H1 (cell line): ENCODE measurements around the gene ADPRHL1. TPM values are rescaled to one million over a fixed set of nuclear protein-coding genes. Genes with fewer than 3 reads are reported as not detected.

Experiments
- CTCF ChIA-PET: fragments of 300-600 bp; sonication (Branson Sonifier 250); formaldehyde crosslinking; loops from one replicate; lab custom pipeline; 2021; ENCODE audit not compliant: partially characterized antibody; lab: Charles Lee
- POLR2A ChIA-PET: fragments of 300-600 bp; sonication (Branson Sonifier 250); formaldehyde crosslinking; loops from one replicate; lab custom pipeline; 2021; ENCODE audit warnings: inconsistent platforms; ENCODE audit not compliant: partially characterized antibody; lab: Charles Lee
- DNase-seq, 2 experiments: peaks; one replicate each; pipeline versions ENCODE4 v3.0.0 to v3.0.0-alpha.2; 2010 to 2022; ENCODE audit warnings: low spot score in 2 of 2, low read depth in 1 of 2, mixed read lengths in 1 of 2
- FAIRE-seq: peaks from 2 replicates; lab custom pipeline; 2011; peaks lifted over from hg19 to GRCh38; lab: Jason Lieb, UNC
- H2AFZ ChIP-seq: 2 replicates; pipeline ENCODE4 v1.8.1; 2012; ENCODE audit warnings: low read length, inconsistent platforms
- H2AK5ac ChIP-seq: 2 replicates; pipeline ENCODE4 v1.6.1; 2013; ENCODE audit warnings: low read depth, low read length
- H2BK120ac ChIP-seq: replicated peaks from 2 replicates; pipeline ENCODE3; 2013; ENCODE audit warnings: low read depth, low read length, inconsistent platforms
- H2BK12ac ChIP-seq: 2 replicates; pipeline ENCODE4 v1.6.1; 2013; ENCODE audit warnings: low read depth, low read length
- H2BK15ac ChIP-seq: 2 replicates; pipeline ENCODE4 v1.6.1; 2013; ENCODE audit warnings: low read length
- H2BK20ac ChIP-seq: 2 replicates; pipeline ENCODE4 v1.6.1; 2013; ENCODE audit warnings: low read length
- H2BK5ac ChIP-seq: 2 replicates; pipeline ENCODE4 v1.6.1; 2013; ENCODE audit warnings: low read depth, low read length
- H3K14ac ChIP-seq: 2 replicates; pipeline ENCODE4 v1.6.1; 2013; ENCODE audit warnings: inconsistent platforms; ENCODE audit not compliant: insufficient read length
- H3K18ac ChIP-seq: 2 replicates; pipeline ENCODE4 v1.6.1; 2013; ENCODE audit warnings: low read length; ENCODE audit errors: extremely low read depth
- H3K23ac ChIP-seq: 2 replicates; pipeline ENCODE4 v1.6.1; 2013; ENCODE audit warnings: inconsistent platforms; ENCODE audit not compliant: insufficient read length
- H3K23me2 ChIP-seq: 2 replicates; pipeline ENCODE4 v1.6.1; 2013; ENCODE audit warnings: low read depth, low read length
- H3K27ac ChIP-seq: 2 replicates; pipeline ENCODE4 v1.6.1; 2011; ENCODE audit warnings: low read depth, low read length, inconsistent platforms
- H3K27me3 ChIP-seq, 4 experiments: replicated peaks in 1 of 4; 1 replicate in 1 of 4; 2 replicates in 3 of 4; pipeline versions ENCODE4 v1.6.1 to v1.8.1; 2011 to 2013; ENCODE audit warnings: low read length in 3 of 4, mild to moderate bottlenecking in 3 of 4, inconsistent platforms in 2 of 4, mixed read lengths in 2 of 4, moderate library complexity in 1 of 4; ENCODE audit not compliant: control insufficient read depth in 3 of 4, insufficient read depth in 3 of 4; ENCODE audit errors: extremely low read depth in 1 of 4
- H3K36me3 ChIP-seq, 4 experiments: 2 replicates each; pipeline versions ENCODE4 v1.6.1 to v1.8.1; 2011 to 2013; ENCODE audit warnings: mild to moderate bottlenecking in 4 of 4, low read length in 3 of 4, moderate library complexity in 2 of 4, control low read depth in 1 of 4, inconsistent platforms in 1 of 4; ENCODE audit not compliant: insufficient read depth in 4 of 4, control insufficient read depth in 2 of 4
- H3K4ac ChIP-seq: replicated peaks from 2 replicates; pipeline ENCODE3; 2013; ENCODE audit warnings: low read length, low read depth, mixed read lengths, inconsistent platforms; ENCODE audit not compliant: insufficient read length
- H3K4me1 ChIP-seq, 4 experiments: replicated peaks in 1 of 4; 1 replicate in 1 of 4; 2 replicates in 3 of 4; pipeline versions ENCODE4 v1.6.1 to v1.8.1; 2011 to 2013; ENCODE audit warnings: low read length in 3 of 4, inconsistent platforms in 2 of 4, mixed read lengths in 1 of 4; ENCODE audit not compliant: insufficient read depth in 4 of 4, control insufficient read depth in 3 of 4
- H3K4me2 ChIP-seq, 2 experiments: 2 replicates each; pipeline versions ENCODE4 v1.6.1 to v1.8.1; 2011 to 2013; ENCODE audit warnings: low read depth in 2 of 2, low read length in 2 of 2, control low read depth in 1 of 2, inconsistent platforms in 1 of 2, mild to moderate bottlenecking in 1 of 2; ENCODE audit not compliant: insufficient read depth in 1 of 2
- H3K4me3 ChIP-seq, 4 experiments: fragments of 200-600, 300-600 bp in 1 of 4; sonication (generic), shearing (Covaris generic), sonication (Bioruptor Twin) in 1 of 4; 2 replicates each; pipeline versions ENCODE4 v1.5.1 to v1.8.1; 2011 to 2016; ENCODE audit warnings: low read length in 4 of 4, low read depth in 3 of 4, control low read depth in 2 of 4, inconsistent platforms in 2 of 4, mild to moderate bottlenecking in 2 of 4, mixed read lengths in 1 of 4, moderate library complexity in 1 of 4; ENCODE audit not compliant: insufficient read depth in 2 of 4; ENCODE audit errors: extremely low read depth in 1 of 4
- H3K56ac ChIP-seq: replicated peaks from 2 replicates; pipeline ENCODE3; 2013; ENCODE audit warnings: low read depth, mild to moderate bottlenecking, mixed read lengths, low read length, inconsistent platforms; ENCODE audit not compliant: insufficient read length
- H3K79me1 ChIP-seq: 2 replicates; pipeline ENCODE4 v1.6.1; 2013; ENCODE audit warnings: low read depth, low read length, control low read depth
- H3K79me2 ChIP-seq, 2 experiments: 2 replicates each; pipeline versions ENCODE4 v1.6.1 to v1.8.1; 2012 to 2013; ENCODE audit warnings: low read length in 2 of 2, mild to moderate bottlenecking in 2 of 2, inconsistent platforms in 1 of 2; ENCODE audit not compliant: insufficient read depth in 2 of 2, control insufficient read depth in 1 of 2
- H3K9ac ChIP-seq, 4 experiments: replicated peaks in 1 of 4; 1 replicate in 1 of 4; 2 replicates in 3 of 4; pipeline versions ENCODE4 v1.6.1 to v1.8.1; 2011 to 2013; ENCODE audit warnings: low read depth in 3 of 4, low read length in 3 of 4, control low read depth in 2 of 4, mild to moderate bottlenecking in 2 of 4, moderate library complexity in 2 of 4, inconsistent platforms in 1 of 4; ENCODE audit errors: extremely low read depth in 1 of 4
- H3K9me3 ChIP-seq, 2 experiments: 2 replicates each; pipeline versions ENCODE4 v1.6.1 to v1.8.1; 2012 to 2013; ENCODE audit warnings: mild to moderate bottlenecking in 2 of 2, moderate library complexity in 2 of 2, control low read depth in 1 of 2, inconsistent platforms in 1 of 2, low read depth in 1 of 2, low read length in 1 of 2, mixed read lengths in 1 of 2; ENCODE audit not compliant: insufficient read depth in 2 of 2
- H4K20me1 ChIP-seq, 2 experiments: replicated peaks in 1 of 2; 2 replicates each; pipeline versions ENCODE3 to v1.8.1; 2011 to 2013; ENCODE audit warnings: inconsistent platforms in 2 of 2, low read length in 2 of 2, mild to moderate bottlenecking in 1 of 2; ENCODE audit not compliant: insufficient read depth in 2 of 2, control insufficient read depth in 1 of 2
- H4K5ac ChIP-seq: 2 replicates; pipeline ENCODE4 v1.6.1; 2013; ENCODE audit warnings: low read length, low read depth, mixed read lengths, inconsistent platforms; ENCODE audit not compliant: insufficient read length
- H4K8ac ChIP-seq: 2 replicates; pipeline ENCODE4 v1.8.0; 2013; ENCODE audit warnings: mild to moderate bottlenecking, moderate library complexity, low read length, inconsistent platforms; ENCODE audit not compliant: insufficient read depth; ENCODE audit errors: extremely low read depth
- H4K91ac ChIP-seq: replicated peaks from 2 replicates; pipeline ENCODE3; 2013; ENCODE audit warnings: low read length, mixed read lengths, inconsistent platforms; ENCODE audit not compliant: insufficient read length
- EGR1 ChIP-seq: IDR thresholded peaks from 2 replicates; pipeline ENCODE4 v1.6.1; 2011; ENCODE audit warnings: low read depth, low read length, borderline replicate concordance
- EP300 ChIP-seq, 2 experiments: IDR thresholded peaks; 1 replicate in 1 of 2; 2 replicates in 1 of 2; pipeline ENCODE4 v1.6.1; 2011 to 2012; ENCODE audit warnings: low read depth in 2 of 2, low read length in 2 of 2, mild to moderate bottlenecking in 2 of 2, borderline replicate concordance in 1 of 2, inconsistent platforms in 1 of 2, moderate library complexity in 1 of 2
- FOSL1 ChIP-seq: IDR thresholded peaks from 2 replicates; pipeline ENCODE4 v1.6.1; 2011; ENCODE audit warnings: mild to moderate bottlenecking, low read depth, low read length, moderate library complexity; ENCODE audit not compliant: insufficient read depth
- HDAC2 ChIP-seq, 2 experiments: fragments of 300-600 bp in 1 of 2; sonication (generic) in 1 of 2; IDR thresholded peaks; 2 replicates each; pipeline ENCODE4 v1.6.1; 2011 to 2012; ENCODE audit warnings: low read depth in 2 of 2, low read length in 2 of 2, mild to moderate bottlenecking in 2 of 2, moderate library complexity in 2 of 2, borderline replicate concordance in 1 of 2, inconsistent platforms in 1 of 2
- KDM4A ChIP-seq: IDR thresholded peaks from one replicate; pipeline ENCODE4 v1.7.1; 2012; ENCODE audit warnings: low read depth, mild to moderate bottlenecking, moderate library complexity, low read length, inconsistent platforms; ENCODE audit not compliant: severe bottlenecking
- NRF1 ChIP-seq: IDR thresholded peaks from 2 replicates; pipeline ENCODE4 v1.6.1; 2011; ENCODE audit warnings: mild to moderate bottlenecking, low read depth, low read length, improper control_type of control experiment
- RXRA ChIP-seq: IDR thresholded peaks from 2 replicates; pipeline ENCODE4 v1.6.1; 2011; ENCODE audit warnings: low read depth, mild to moderate bottlenecking, low read length, moderate library complexity; ENCODE audit not compliant: insufficient read depth
- SIX5 ChIP-seq: IDR thresholded peaks from 2 replicates; pipeline ENCODE4 v1.6.1; 2011; ENCODE audit warnings: mild to moderate bottlenecking, low read depth, low read length
- SP1 ChIP-seq: IDR thresholded peaks from 2 replicates; pipeline ENCODE4 v1.6.1; 2011; ENCODE audit warnings: low read depth, low read length
- SP4 ChIP-seq: IDR thresholded peaks from 2 replicates; pipeline ENCODE4 v1.6.1; 2012; ENCODE audit warnings: low read length, inconsistent platforms
- WGBS, 2 experiments: shearing (Covaris generic) in 1 of 2; methylation state at CpG; one replicate each; pipeline versions ENCODE4 v1.1.6 to v1.1.7; 2013 to 2015; ENCODE audit warnings: low lambda C conversion rate in 2 of 2, mixed read lengths in 2 of 2, inconsistent platforms in 1 of 2, low coverage in 1 of 2, missing lambda C conversion rate in 1 of 2; ENCODE audit not compliant: insufficient replicate concordance in 2 of 2, insufficient coverage in 1 of 2, insufficient read length in 1 of 2; ENCODE audit errors: extremely low coverage in 1 of 2, missing lambda C conversion rate in 1 of 2; 5-methylcytosine and 5-hydroxymethylcytosine counted together
- polyA plus RNA-seq, 7 experiments: library from polyadenylated mRNA; depleted of rRNA in 3 of 7; stranded (reverse) in 5 of 7; unstranded in 2 of 7; fragments of >200 nt in 5 of 7; fragments of 200-250 nt in 2 of 7; gene quantifications; 1 replicate in 5 of 7; 2 replicates in 1 of 7; 4 replicates in 1 of 7; pipeline versions ENCODE4 v1.2.1 to v1.2.3, GENCODE V29; 2011 to 2013; ENCODE audit warnings: missing spikeins in 2 of 7, mixed read lengths in 2 of 7
- total RNA-seq: library from RNA; stranded (reverse); fragmentation: NEBNext Ultra II Directional; extraction: Animal tissue kit (Norgen Biotek cat#: 25700); gene quantifications from 2 replicates; pipeline ENCODE4 v1.2.1, GENCODE V29; 2021

ADPRHL1 gene
- total and polyA plus RNA-seq, 2 of the 8 experiments (the other 6 are each of a cell fraction or from before 2014, with no cell fraction given), result 0.74 to 1.7 TPM

GRCh38 chr13:113499936-113500335, 46.6 kb upstream of the ADPRHL1 start:
- 90% methylated on average over 4 of the region's 4 CpGs; no CpG with 5 or more reads in 1 of the 2 experiments for WGBS, 2 experiments
- Histone ChIP-seq H4K8ac (no peak overlapping the region), H3K79me2 (peaks cover 0 to 14% of the 10 kb centered on the region in 2 experiments; a peak in 1 of 4 replicates), H2BK12ac (no peak overlapping the region), H2BK120ac (no peak overlapping the region), H2BK5ac (no peak overlapping the region), H3K9me3 (no peaks in the 10 kb centered on the region), H3K56ac (no peak overlapping the region), H3K36me3 (peaks cover 21 to 90% (median 52%) of the 10 kb centered on the region in 4 experiments), H4K5ac (no peak overlapping the region), H4K20me1 (peaks cover 0 to 11% of the 10 kb centered on the region in 2 experiments), H3K4me1 (peaks cover 0 to 4% (median 2%) of the 10 kb centered on the region in 4 experiments; a peak in 5 of 7 replicates), H4K91ac (no peak overlapping the region), H3K23ac (no peak overlapping the region), H2AFZ (no peak overlapping the region), H3K27ac (no peak overlapping the region), H3K23me2 (no peaks in the 10 kb centered on the region), H3K27me3 (no peaks in the 10 kb centered on the region), H3K4me3 (no peak overlapping the region), H2BK15ac (no peak overlapping the region), H2AK5ac (no peak overlapping the region), H3K4ac (no peak overlapping the region), H3K18ac (no peak overlapping the region), H2BK20ac (no peak overlapping the region), H3K79me1 (peaks cover 7% of the 10 kb centered on the region; the same call in 1 of the 2 replicates), H3K4me2 (no peak overlapping the region), H3K14ac (no peak overlapping the region), H3K9ac (no peak overlapping the region)
- ChIA-PET CTCF (no interaction called here), POLR2A (no interaction called here)
- FAIRE-seq (no peak), DNase-seq (no peak)
- TF ChIP-seq EGR1 (no peak), SIX5 (no peak), HDAC2 (IDR thresholded peaks at IDR 0.05; ENCODE audit: borderline replicate concordance in 1 of 2, low read depth in 2 of 2, low read length in 2 of 2) (no peak), EP300 (IDR thresholded peaks at IDR 0.05; ENCODE audit: borderline replicate concordance in 1 of 2, low read depth in 2 of 2, low read length in 2 of 2) (no peak), FOSL1 (no peak), SP1 (no peak), SP4 (no peak), NRF1 (no peak), RXRA (no peak), KDM4A (no peak)
